GM10847 (cell line): ENCODE results near the gene LEKR1.

Experiments used
- POLR2A ChIP-seq: IDR thresholded peaks from 2 replicates; pipeline ENCODE4 v1.6.1; 2011; ENCODE audit not compliant: insufficient read length; ENCODE audit errors: extremely low read depth

Gene LEKR1

DNA sequence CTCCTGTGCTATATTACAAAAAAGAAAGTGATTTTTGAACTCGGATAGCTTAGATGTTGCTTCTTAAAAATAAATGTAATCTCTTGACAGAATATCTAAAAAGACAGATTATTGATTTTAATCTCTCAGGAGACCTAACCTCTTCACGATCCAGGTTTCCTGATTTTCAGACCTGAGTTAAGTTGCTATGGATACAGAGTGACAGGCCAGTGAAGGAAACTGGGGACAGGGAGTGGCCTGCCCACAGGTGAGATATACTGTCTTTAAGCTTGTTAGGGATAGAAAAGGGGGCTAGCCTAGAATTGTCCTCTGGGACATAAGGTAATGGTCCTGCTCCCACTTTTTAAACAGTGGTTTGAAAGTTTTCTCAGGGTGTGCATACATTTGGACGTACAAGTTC, 260.6 kb downstream of the LEKR1 start:
- no peak for TF ChIP-seq POLR2A

DNA sequence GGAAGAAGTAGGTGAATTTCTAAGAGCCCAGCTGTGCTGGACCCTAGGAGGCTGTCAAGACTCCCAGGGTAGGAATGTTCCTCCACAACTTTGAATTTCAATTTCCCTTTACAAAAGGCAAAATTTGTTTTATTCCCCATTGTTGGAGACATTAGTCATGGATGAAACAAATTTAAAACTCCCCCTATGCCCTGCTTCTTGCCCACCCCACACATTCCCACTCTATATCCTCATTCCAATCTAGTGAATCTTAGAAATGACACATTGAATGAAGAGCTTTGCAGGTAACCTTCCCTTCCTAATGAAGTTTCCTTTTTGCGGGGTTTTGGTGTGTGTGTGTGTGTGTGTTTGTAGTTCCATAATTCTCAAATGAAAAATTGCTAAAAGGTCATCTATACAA, 261.2 kb downstream of the LEKR1 start:
- TF ChIP-seq POLR2A = no peak

DNA sequence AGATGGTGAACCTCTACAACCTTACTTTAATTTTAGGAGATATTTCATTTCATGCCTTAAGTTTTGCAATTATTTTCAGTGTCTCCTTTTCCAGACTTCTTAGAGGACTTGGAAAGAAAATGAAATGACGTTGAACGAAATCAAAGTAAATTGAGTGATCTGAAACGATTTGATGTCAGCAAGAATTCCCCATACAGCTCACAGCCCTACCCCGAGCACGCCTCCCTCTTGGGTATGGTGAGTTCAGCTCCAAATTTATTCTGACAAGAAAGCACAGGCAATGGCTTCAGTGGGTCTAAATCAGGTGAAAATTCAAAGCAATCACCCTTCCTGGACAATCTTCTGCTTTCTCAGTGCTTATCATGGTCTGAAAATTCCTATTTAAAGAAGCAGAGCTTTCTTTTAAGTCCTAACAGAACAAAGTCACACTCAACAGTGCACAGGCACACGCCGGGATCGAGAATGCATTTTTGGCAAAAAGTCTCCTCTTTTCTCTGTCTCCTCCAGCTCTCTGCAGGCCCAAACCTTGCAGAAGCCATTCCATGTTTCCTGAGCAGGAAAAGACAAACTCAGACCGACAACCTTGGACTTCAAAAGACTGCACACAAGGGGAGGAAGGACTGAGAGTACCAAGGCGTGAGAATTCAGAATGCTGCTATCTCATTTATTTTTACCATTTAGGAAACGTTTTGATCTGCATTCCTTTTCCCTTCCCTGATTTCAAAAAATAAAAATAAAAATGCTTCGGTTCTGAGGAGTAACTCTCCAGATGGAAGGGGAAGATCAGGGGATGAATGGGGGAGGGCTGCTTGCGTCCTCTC, 261.8 kb downstream of the LEKR1 start:
- TF ChIP-seq POLR2A = no peak

DNA sequence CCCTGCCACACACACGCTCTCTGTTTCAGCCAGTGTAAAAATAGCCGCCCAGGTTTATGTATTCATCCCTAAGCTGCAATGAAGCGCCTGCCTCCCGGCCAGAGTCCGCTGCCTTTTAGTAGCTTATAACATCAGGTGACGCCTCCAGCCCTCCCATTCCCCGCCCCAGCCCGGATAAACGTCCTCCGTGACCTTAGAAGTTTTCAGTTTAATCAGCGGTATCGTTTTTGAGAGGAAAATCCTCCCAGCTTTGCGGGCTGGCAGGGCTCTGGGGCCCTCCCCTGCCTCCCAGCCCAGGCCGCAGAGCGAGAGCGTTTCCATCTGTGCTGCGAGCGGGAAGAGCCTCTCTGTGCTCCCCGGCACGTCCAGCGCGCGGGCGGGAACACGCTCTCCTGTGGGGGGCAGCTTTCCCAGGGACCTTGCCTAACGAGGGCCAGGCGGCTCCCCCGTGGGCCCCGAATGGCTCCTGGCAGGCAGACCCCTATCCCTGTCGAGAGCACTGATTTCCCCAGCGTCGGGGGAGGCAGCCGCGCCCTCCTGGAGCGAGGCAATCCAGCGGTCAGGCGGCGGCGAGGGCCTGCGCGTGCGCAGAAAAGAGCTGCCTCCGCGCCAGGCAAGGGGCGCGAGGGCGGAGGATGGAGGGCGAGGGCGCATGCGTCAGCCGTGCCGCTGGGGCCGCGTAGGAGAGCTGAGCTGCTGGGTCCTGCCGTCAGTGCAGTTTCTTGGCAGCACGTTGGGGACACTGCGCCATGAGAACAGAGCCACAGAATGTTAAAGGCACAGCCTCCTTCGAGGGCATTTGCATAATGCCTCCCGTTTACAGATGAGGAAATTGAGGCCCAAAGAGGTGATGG, 262.7 kb downstream of the LEKR1 start:
- TF ChIP-seq POLR2A = peak; percentile 66

DNA sequence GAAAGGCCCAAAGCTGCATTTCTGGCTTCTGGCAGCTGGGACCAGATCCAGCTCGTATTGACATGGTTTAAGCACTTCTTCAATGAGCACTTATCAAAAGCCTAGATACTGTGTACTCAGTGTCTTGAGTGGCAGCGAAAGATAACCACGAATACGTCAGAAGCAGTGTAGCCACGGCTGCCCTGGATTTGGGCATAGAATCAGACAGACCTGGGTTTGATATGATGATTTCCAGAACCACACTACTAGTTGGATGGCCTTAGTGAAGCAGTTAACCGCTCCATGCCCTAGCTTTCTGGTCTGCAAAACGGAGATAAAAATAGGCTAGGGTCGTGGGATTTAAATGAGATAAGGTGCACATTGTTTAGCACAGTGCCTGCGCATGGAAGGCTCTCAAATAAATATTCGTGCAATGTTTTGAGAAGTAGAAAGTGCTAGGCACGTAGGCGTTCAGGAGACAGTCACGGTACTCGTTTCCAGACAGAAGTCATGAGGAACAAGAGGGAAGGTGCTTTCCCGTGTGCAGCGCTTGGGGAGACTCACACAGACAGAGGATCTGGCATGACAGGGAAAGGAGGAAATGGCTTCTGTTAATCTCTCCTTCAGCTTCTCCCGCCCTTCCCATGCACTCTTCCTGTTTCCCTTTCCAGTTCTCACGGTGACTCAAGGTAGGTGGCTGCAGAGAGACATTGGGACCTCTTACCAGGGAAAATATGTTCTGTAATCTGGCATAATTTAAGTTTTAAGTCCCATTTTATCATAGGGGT, 263.5 kb downstream of the LEKR1 start:
- TF ChIP-seq POLR2A = no peak

DNA sequence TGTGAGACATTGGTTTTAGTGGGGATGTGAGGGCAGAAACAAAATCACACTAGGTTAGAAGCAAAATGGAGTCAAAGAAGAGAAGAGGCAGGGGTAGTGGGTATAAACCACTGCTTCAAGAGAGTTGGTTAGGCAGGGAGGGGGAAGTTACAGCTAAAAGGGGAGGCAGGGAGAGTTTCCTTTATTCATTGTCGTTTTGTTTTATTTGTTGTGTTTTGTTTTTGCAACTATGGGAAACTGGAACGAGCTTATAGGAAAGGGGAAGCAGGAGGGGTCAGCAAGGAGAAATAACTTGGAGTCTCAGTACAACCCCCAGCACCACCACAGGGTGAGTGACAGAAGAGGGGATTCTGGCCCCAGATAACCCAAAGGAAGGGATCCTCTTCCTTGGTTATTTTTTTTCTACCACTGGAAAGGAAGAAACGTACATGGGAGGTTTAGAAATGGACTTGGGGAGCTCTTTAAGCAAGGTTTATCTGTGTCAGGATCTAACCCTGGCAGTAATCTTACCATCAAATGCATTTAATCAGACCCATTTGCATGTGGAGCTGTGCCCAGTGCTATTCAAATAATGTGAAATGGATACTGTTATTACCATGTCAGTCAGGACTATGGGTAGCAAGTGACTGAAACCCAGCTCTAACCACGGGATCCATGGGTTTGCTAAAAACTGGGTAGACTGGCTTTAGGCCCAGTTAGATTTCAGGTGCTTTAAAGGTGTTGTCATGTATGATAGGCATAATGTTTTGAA, 265.1 kb downstream of the LEKR1 start:
- TF ChIP-seq POLR2A = no peak

DNA sequence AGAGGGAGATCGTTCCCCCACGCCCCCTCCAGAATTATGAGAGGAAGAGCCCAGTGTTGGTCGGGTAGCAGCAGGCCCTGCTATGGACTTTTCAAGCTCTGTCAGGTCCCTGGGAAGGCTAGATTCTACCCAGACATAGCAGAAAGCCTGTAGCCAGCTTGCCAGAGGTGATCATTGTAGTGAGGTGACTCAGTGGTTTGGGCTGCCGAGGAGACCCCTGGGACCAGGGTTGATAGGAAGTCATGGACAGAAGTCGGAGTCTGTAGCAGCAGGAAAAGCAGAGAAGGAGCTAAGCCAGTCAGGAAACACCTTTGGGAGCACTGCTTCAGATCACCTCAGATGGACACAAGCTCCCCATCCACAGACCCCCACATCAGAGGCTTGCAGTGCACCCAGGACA, 266.1 kb downstream of the LEKR1 start:
- TF ChIP-seq POLR2A = no peak

DNA sequence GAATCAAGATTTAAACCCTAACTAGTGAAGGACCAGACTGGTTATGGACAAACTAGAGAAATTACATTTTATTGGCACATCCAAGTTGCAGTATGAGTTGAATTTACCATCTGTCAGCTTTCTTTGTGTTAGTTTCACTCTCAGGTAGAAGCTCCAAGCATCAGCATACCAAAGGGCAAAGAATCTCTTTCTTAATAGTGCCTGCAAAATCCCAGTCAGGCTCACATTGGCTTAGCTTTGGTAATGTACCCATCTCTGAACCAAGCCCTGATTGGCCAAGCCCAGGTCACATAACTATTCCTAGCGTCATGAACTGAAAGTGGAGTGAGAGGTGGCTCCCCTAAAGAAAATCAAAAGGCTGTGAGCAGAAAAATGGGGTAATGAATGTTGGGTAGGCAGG, 266.9 kb downstream of the LEKR1 start:
- TF ChIP-seq POLR2A = no peak

DNA sequence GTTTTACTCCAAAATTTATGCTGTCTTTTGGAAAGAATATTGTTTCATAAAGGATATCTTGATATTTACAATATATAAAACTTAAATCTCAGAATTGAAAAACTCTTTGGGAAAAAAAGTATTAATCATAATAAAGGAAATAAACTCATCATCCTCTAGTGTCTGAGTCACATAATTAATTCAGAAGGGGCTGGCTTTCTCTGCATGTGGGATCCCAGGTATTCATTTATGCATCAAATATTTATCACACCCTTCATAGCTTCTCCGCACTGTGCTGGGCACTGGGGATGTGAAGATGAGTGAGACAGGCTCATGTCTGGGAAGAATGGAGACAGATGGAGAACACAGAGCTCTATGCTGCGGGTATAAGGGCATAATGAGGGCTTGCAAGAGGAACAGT, 268.1 kb downstream of the LEKR1 start:
- TF ChIP-seq POLR2A = no peak

DNA sequence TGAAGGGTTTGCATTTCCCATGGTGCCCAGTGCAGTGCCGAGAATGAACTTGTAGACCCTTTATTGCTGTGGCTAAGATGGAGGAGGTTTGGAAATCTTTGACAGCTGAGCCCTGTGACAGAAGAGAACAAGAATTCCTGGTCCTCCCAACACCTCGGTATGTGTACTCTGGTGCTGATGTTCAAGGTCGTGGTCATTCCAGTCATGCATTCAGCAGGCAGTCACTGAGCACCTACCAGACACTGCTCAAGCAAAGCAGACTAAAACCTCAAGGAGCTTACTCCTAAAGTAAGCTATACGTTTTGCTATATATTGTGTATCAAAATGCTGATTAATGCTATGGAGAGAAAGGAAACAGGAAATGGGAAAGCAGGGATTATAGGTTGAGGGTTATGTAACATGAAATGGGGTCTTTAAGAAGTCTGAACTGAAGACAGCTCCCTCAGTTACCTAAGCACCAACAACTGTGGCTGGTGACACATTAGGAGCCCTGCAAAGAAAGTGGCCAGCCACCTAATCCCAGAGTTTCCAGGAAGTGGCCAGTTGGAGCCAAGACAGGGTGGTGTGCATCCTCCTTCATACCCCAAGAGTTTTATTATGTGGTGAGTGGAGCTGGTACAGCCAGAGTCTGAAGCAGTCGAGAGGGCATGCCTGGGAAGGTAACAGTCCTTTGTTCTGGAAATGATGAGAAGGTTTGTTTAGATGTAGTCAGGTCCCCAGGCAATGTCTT, 268.8 kb downstream of the LEKR1 start:
- TF ChIP-seq POLR2A = no peak
